Kidney (tissue), 14 donors: ENCODE measurements around the gene ZNF592. TPM values are rescaled to one million over a fixed set of nuclear protein-coding genes. Genes with fewer than 3 reads are reported as not detected.
A peak's percentile ranks its signal among the peaks of the same experiment; 100 is the strongest.

Experiments used
- DNase-seq, 5 donors: peaks; one replicate each; pipeline ENCODE4 v3.0.0-alpha.2; 2013 to 2020
- FAIRE-seq: peaks from 2 replicates; lab custom pipeline; 2012; peaks lifted over from hg19 to GRCh38; lab: Jason Lieb, UNC
- H3K27ac ChIP-seq, 2 donors: one replicate each; pipeline ENCODE4 v1.7.0; 2013; ENCODE audit warnings: low read depth in 2 of 2, low read length in 2 of 2, inconsistent platforms in 1 of 2
- H3K27me3 ChIP-seq: one replicate; pipeline ENCODE4 v1.7.1; 2013; ENCODE audit warnings: low read length, inconsistent platforms; ENCODE audit not compliant: control insufficient read depth, insufficient read depth
- H3K36me3 ChIP-seq, 3 donors: one replicate each; pipeline versions ENCODE4 v1.7.0 to v1.7.1; 2013; ENCODE audit warnings: low read length in 3 of 3, control low read depth in 1 of 3, inconsistent platforms in 1 of 3; ENCODE audit not compliant: insufficient read depth in 3 of 3, control insufficient read depth in 2 of 3
- H3K4me1 ChIP-seq, 3 donors: one replicate each; pipeline versions ENCODE4 v1.7.0 to v1.7.1; 2013; ENCODE audit warnings: low read length in 3 of 3, inconsistent platforms in 1 of 3, low read depth in 1 of 3; ENCODE audit not compliant: control insufficient read depth in 2 of 3, insufficient read depth in 2 of 3
- H3K4me3 ChIP-seq, 3 donors: one replicate each; pipeline versions ENCODE4 v1.7.0 to v1.8.1; 2013; ENCODE audit warnings: low read length in 3 of 3, control low read depth in 1 of 3, inconsistent platforms in 1 of 3
- H3K9ac ChIP-seq, 3 donors: one replicate each; pipeline versions ENCODE4 v1.7.0 to v1.7.1; 2013; ENCODE audit warnings: low read length in 3 of 3, control low read depth in 1 of 3, inconsistent platforms in 1 of 3
- H3K9me3 ChIP-seq, 3 donors: one replicate each; pipeline versions ENCODE4 v1.7.0 to v1.7.1; 2013; ENCODE audit warnings: low read length in 3 of 3, control low read depth in 1 of 3, inconsistent platforms in 1 of 3; ENCODE audit not compliant: control insufficient read depth in 2 of 3, insufficient read depth in 1 of 3
- intact Hi-C: fragments of 100-400 bp; cut with DNase I; formaldehyde crosslinking; loops from one replicate; pipeline ENCODE4 v1.11.1; 2022
- polyA plus RNA-seq: library from polyadenylated mRNA; stranded (reverse); fragments of 350-450 nt; fragmentation: Illumina TruSeq; extraction: RNeasy Lipid Tissue Mini Kit (QIAGEN cat#74804); gene quantifications from one replicate; pipeline ENCODE4 v1.2.3, GENCODE V29; 2014; ENCODE audit warnings: low read depth, low replicate concordance; ENCODE audit not compliant: insufficient read depth
- total RNA-seq: library from RNA; stranded (reverse); fragmentation: NEBNext Ultra II Directional; extraction: Animal tissue kit (Norgen Biotek cat#: 25700); gene quantifications from one replicate; pipeline ENCODE4 v1.2.1, GENCODE V29; 2021
- TF ChIP-seq, protein P1 (sequence below): IDR thresholded peaks from 3 replicates; pipeline ENCODE4 v1.5.1; 2012; ENCODE audit warnings: mild to moderate bottlenecking, moderate library complexity, borderline replicate concordance; ENCODE audit not compliant: insufficient read depth; ENCODE audit errors: extremely low read depth
- donor health status: control.
- donor health status: control.
- donor health status: control.
- donor health status: control.
- donor health status: control.
- donor health status: DM: yes; HTN: yes; CAD: no.
- donor health status: Normal renal cell carcinoma (clear cell type).

Gene ZNF592
- total and polyA plus RNA-seq, 2 donors from 2014 or later, result 6.9 to 31.6 TPM

DNA sequence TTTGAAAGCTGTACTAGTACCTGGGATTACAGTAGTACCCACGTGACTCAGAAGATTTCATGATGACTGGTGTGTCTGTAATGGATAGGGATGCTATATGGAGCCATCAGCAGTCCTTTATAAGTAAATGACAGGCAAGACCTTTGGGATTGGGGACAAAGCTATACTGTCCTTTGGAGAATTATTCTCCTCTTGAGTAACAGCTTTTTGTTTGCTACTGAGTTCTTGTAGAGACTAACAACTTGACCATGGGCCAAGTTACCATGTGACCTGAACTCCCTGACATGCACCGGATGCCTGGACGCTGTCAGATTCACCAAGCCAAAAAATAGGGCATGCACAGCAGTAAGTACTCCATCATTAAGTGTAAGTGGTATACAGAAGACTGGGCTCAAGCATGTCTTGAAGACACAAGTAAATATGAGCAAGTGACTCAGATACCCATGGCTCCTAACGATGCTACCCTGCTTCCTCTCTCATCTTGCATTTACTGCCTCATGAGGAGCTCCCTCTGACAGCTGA lies 45.4 kb upstream of the ZNF592 start:
- H3K27ac ChIP-seq, result no peak overlapping the region

DNA sequence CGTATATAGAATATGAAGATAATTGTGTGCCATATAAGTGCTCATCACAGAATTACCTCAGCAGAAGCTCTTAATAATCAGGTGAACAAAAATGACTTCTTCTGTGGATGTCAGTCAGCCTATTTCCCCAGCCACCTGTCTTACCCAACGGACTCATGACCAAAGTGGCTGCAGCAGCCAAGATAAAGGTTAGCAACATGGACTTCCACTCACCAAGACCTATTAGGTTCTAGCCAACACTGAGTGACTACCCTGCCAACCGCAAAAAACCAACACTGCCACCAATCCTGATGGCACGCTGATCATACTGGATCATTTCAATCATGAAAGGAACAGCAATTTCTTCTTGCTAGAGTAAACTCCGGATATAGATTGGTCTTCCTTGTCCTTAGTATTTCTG lies 44.6 kb upstream of the ZNF592 start:
- FAIRE-seq, result no peak
- intact Hi-C loops, result no loop called here
- Histone ChIP-seq H3K4me3 (no peak overlapping the region), H3K27me3 (no peaks in the 10 kb centered on the region), H3K4me1 (peaks cover 0 to 14% (median 10%) of the 10 kb centered on the region in 3 donors), H3K9ac (no peak overlapping the region), H3K36me3 (no peaks in the 10 kb centered on the region), H3K9me3 (no peaks in the 10 kb centered on the region), H3K27ac (no peak overlapping the region)
- DNase-seq, result no peak
- TF ChIP-seq, protein P1, sequence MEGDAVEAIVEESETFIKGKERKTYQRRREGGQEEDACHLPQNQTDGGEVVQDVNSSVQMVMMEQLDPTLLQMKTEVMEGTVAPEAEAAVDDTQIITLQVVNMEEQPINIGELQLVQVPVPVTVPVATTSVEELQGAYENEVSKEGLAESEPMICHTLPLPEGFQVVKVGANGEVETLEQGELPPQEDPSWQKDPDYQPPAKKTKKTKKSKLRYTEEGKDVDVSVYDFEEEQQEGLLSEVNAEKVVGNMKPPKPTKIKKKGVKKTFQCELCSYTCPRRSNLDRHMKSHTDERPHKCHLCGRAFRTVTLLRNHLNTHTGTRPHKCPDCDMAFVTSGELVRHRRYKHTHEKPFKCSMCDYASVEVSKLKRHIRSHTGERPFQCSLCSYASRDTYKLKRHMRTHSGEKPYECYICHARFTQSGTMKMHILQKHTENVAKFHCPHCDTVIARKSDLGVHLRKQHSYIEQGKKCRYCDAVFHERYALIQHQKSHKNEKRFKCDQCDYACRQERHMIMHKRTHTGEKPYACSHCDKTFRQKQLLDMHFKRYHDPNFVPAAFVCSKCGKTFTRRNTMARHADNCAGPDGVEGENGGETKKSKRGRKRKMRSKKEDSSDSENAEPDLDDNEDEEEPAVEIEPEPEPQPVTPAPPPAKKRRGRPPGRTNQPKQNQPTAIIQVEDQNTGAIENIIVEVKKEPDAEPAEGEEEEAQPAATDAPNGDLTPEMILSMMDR, result no peak

More for the DNA sequence above, 45.4 kb upstream of the ZNF592 start:
- FAIRE-seq, result no peak
- Histone ChIP-seq H3K9me3 (no peaks in the 10 kb centered on the region), H3K4me3 (no peak overlapping the region), H3K4me1 (peaks cover 0 to 14% (median 10%) of the 10 kb centered on the region in 3 donors), H3K9ac (peak overlapping the region in 1 of 3 donors; percentile 4), H3K36me3 (no peaks in the 10 kb centered on the region), H3K27me3 (no peaks in the 10 kb centered on the region)
- TF ChIP-seq, protein P1, result no peak
- intact Hi-C loops, result no loop called here
- DNase-seq, result peak in 2 of 5 donors; percentile 14 to 76

DNA sequence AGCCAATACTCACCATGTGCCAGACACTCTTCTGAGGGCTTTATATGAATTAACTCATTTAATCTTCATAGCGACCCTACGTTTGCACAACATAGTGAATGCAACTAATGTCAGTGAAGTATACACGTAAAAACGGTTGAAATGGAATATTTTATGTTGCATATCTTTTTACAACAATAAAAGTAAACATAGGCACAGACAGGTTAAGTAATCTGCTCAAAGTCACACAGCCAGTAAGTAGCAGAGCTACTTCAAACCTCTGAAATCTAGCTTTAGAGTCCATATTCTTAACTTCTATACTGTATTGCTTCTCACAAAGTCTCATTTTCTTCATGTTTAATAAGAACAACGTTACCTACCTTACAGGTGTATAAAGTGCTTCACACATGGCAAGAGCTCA lies 34.0 kb upstream of the ZNF592 start:
- H3K9ac ChIP-seq, result peak overlapping the region in 2 of 3 donors; percentile 4 to 92
- TF ChIP-seq, protein P1, result no peak
- peak overlapping the region in 2 of 3 donors; percentile 25 to 95 for H3K4me3 ChIP-seq
- FAIRE-seq (no peak), DNase-seq (no peak)
- peaks cover 0 to 2% (median 0%) of the 10 kb centered on the region in 3 donors for H3K36me3 ChIP-seq
- no peaks in the 10 kb centered on the region for H3K9me3 ChIP-seq
- intact Hi-C loops, result no loop called here
- no peak overlapping the region for H3K27ac ChIP-seq
- H3K27me3 ChIP-seq, result no peaks in the 10 kb centered on the region
- H3K4me1 ChIP-seq, result peaks cover 0 to 9% (median 9%) of the 10 kb centered on the region in 3 donors

DNA sequence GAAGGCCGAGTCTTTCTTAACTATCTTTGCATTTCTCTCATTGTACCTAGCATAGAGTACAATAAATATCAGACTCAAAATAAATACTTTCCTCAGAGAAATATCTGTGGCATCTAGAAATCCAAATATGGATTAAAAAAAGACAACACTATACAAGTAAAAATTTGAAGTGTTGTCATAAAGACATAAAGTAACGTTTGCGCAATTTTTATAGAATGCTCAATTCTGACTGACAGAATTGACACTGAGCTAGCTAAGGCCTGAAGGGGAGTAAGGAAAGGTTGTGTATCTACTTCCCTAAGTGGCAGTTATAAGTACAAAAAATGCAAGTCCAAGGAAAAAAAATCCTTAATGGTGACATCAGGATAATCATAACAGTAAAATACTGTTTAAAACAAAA lies 33.6 kb upstream of the ZNF592 start:
- FAIRE-seq, result no peak
- Histone ChIP-seq H3K4me1 (peaks cover 0 to 9% (median 9%) of the 10 kb centered on the region in 3 donors), H3K9ac (peak overlapping the region; percentile 92 to 96 (median 92)), H3K27me3 (no peaks in the 10 kb centered on the region), H3K36me3 (peaks cover 0 to 2% (median 0%) of the 10 kb centered on the region in 3 donors), H3K27ac (peak overlapping the region in 1 of 2 donors; percentile 97), H3K4me3 (peak overlapping the region; percentile 95 to 99 (median 97)), H3K9me3 (no peaks in the 10 kb centered on the region)
- TF ChIP-seq, protein P1, result no peak
- intact Hi-C loops, result no loop called here
- DNase-seq, result no peak
